K562 (cell line): Measurements from ENCODE around the gene TTN. TPM values are rescaled to one million over a fixed set of nuclear protein-coding genes. Genes with fewer than 3 reads are reported as not detected.

Experiments used
- ATAC-seq: fragments of 200-7000 bp; cut with Tn5 transposase; 3 replicates; pipeline ENCODE4 v1.9.1; 2020; ENCODE audit warnings: moderate library complexity
- BruUV-seq: library from RNA; stranded (reverse); fragments of 400-500 nt; replicated peaks from 2 replicates; lab custom pipeline; 2021; lab: Mats Ljungman, UMichigan
- CTCF ChIA-PET: fragments of 300-600 bp; formaldehyde crosslinking; extraction: SDS; loops from one replicate; lab custom pipeline; 2021; ENCODE audit warnings: low intra/inter-chr PET ratio; lab: Yijun Ruan, JAX
- POLR2A ChIA-PET: fragments of 300-600, 350-650 bp; sonication (Branson Sonifier 250); formaldehyde crosslinking; extraction: SDS; loops from one replicate; lab custom pipeline; 2021; ENCODE audit warnings: antibody characterized with exemption, inconsistent platforms; lab: Yijun Ruan, JAX
- DNase-seq, 4 experiments: peaks; one replicate each; pipeline versions ENCODE4 v3.0.0 to v3.0.0-alpha.2; 2011 to 2018; ENCODE audit warnings: low spot score in 3 of 4, mixed read lengths in 3 of 4; ENCODE audit errors: extremely low read depth in 1 of 4
- FAIRE-seq: peaks from 2 replicates; lab custom pipeline; 2011; peaks lifted over from hg19 to GRCh38; lab: Jason Lieb, UNC
- H2AFZ ChIP-seq: 2 replicates; pipeline ENCODE4 v1.6.0; 2011; ENCODE audit warnings: low read depth, low read length, control low read depth, inconsistent platforms
- H3K27ac ChIP-seq: fragments of 200-600 bp; 3 replicates; pipeline ENCODE4 v1.8.0; 2011; ENCODE audit warnings: low read depth, mild to moderate bottlenecking, control low read depth, inconsistent platforms, low read length, moderate library complexity, mixed read lengths; ENCODE audit errors: extremely low read depth
- H3K27me3 ChIP-seq, 2 experiments: fragments of 300-600 bp in 1 of 2; 2 replicates in 1 of 2; 3 replicates in 1 of 2; pipeline versions ENCODE4 v1.6.0 to v1.8.0; 2011; ENCODE audit warnings: inconsistent platforms in 2 of 2, low read length in 2 of 2, mild to moderate bottlenecking in 1 of 2, mixed read lengths in 1 of 2, moderate library complexity in 1 of 2; ENCODE audit not compliant: control insufficient read depth in 2 of 2, insufficient read depth in 2 of 2
- H3K36me3 ChIP-seq: fragments of 300-600 bp; 3 replicates; pipeline ENCODE4 v1.8.0; 2011; ENCODE audit warnings: mild to moderate bottlenecking, low read length, inconsistent platforms; ENCODE audit not compliant: control insufficient read depth, insufficient read depth
- H3K4me1 ChIP-seq, 2 experiments: fragments of 200-600 bp in 1 of 2; replicated peaks in 1 of 2; 2 replicates in 1 of 2; 3 replicates in 1 of 2; pipeline versions ENCODE4 v1.5.1 to v1.8.0; 2011; ENCODE audit warnings: inconsistent platforms in 2 of 2, low read length in 2 of 2, mild to moderate bottlenecking in 1 of 2, mixed read lengths in 1 of 2, moderate library complexity in 1 of 2; ENCODE audit not compliant: control insufficient read depth in 2 of 2, insufficient read depth in 2 of 2
- H3K4me2 ChIP-seq: 2 replicates; pipeline ENCODE4 v1.6.1; 2011; ENCODE audit warnings: low read length, control low read depth, inconsistent platforms, mixed read lengths; ENCODE audit not compliant: insufficient read depth
- H3K4me3 ChIP-seq: fragments of 200-600 bp; sonication (generic), shearing (Covaris generic); 2 replicates; pipeline ENCODE4 v1.5.1; 2016; ENCODE audit warnings: control low read depth, inconsistent platforms
- H3K79me2 ChIP-seq: fragments of 200-600 bp; 3 replicates; pipeline ENCODE4 v1.8.0; 2011; ENCODE audit warnings: low read length, inconsistent platforms; ENCODE audit not compliant: control insufficient read depth, insufficient read depth
- H3K9ac ChIP-seq, 2 experiments: 2 replicates each; pipeline versions ENCODE4 v1.6.0 to v1.6.1; 2011; ENCODE audit warnings: low read depth in 2 of 2, low read length in 2 of 2, control low read depth in 1 of 2, inconsistent platforms in 1 of 2, mild to moderate bottlenecking in 1 of 2, mixed read lengths in 1 of 2; ENCODE audit not compliant: insufficient read depth in 1 of 2
- H3K9me1 ChIP-seq: one replicate; pipeline ENCODE4 v1.6.0; 2011; ENCODE audit warnings: inconsistent platforms, mild to moderate bottlenecking, low read length, moderate library complexity; ENCODE audit not compliant: control insufficient read depth, insufficient read depth
- H3K9me3 ChIP-seq: replicated peaks from 2 replicates; pipeline ENCODE4 v1.5.1; 2011; ENCODE audit warnings: low read depth, low read length, inconsistent platforms; ENCODE audit not compliant: control insufficient read depth, insufficient read depth
- H4K20me1 ChIP-seq: replicated peaks from 2 replicates; pipeline ENCODE4 v1.6.1; 2011; ENCODE audit warnings: low read length, inconsistent platforms, mixed read lengths; ENCODE audit not compliant: control insufficient read depth, insufficient read depth
- CAMTA2 ChIP-seq: fragments of 250-450 bp; sonication (Bioruptor Pico); conservative IDR thresholded peaks from 2 replicates; pipeline ENCODE4 v1.5.1; 2022
- CBFB ChIP-seq: sonication (generic); formaldehyde crosslinking; IDR thresholded peaks from 2 replicates; pipeline ENCODE4 v1.4.0; 2020; ENCODE audit warnings: mild to moderate bottlenecking, missing genetic modification reagents
- CREBBP ChIP-seq: IDR thresholded peaks from one replicate; pipeline ENCODE4 v1.6.1; 2012; ENCODE audit warnings: low read depth, mild to moderate bottlenecking, control low read depth, inconsistent platforms, low read length
- DNMT1 ChIP-seq: fragments of 450-650 bp; IDR thresholded peaks from 2 replicates; pipeline ENCODE4 v1.6.1; 2016; ENCODE audit warnings: antibody characterized with exemption, mild to moderate bottlenecking
- E4F1 ChIP-seq: fragments of 250-450 bp; sonication (Bioruptor Pico); IDR thresholded peaks from 2 replicates; pipeline ENCODE4 v1.5.0; 2021; ENCODE audit warnings: mild to moderate bottlenecking, borderline replicate concordance
- EGR1 ChIP-seq: fragments of 450-650 bp; conservative IDR thresholded peaks from 2 replicates; pipeline ENCODE4 v1.6.1; 2017; ENCODE audit warnings: mild to moderate bottlenecking
- FOSL1 ChIP-seq: fragments of 200-800 bp; sonication (Bioruptor generic); conservative IDR thresholded peaks from 2 replicates; pipeline ENCODE4 v1.6.1; 2016; ENCODE audit warnings: missing genetic modification characterization, missing compliant biosample characterization
- LCOR ChIP-seq: sonication (generic); formaldehyde crosslinking; IDR thresholded peaks from 2 replicates; pipeline ENCODE4 v1.8.0; 2022; ENCODE audit warnings: mild to moderate bottlenecking, missing genetic modification reagents
- NRF1 ChIP-seq, 2 experiments: fragments of 450-650 bp; IDR thresholded peaks in 1 of 2; conservative IDR thresholded peaks in 1 of 2; 2 replicates each; pipeline ENCODE4 v1.6.1; 2014; ENCODE audit warnings: mild to moderate bottlenecking in 2 of 2
- RBM15 ChIP-seq: fragments of 200-400 bp; formaldehyde crosslinking; IDR thresholded peaks from 2 replicates; pipeline ENCODE4 v1.6.1; 2018; ENCODE audit warnings: mild to moderate bottlenecking, low read length, moderate library complexity; ENCODE audit not compliant: insufficient read depth
- SLC30A9 ChIP-seq: fragments of 250-450 bp; sonication (Bioruptor Pico); IDR thresholded peaks from 2 replicates; pipeline ENCODE4 v1.8.0; 2022; ENCODE audit warnings: mild to moderate bottlenecking, moderate library complexity
- SMAD3 ChIP-seq: fragments of 450-650 bp; formaldehyde crosslinking; conservative IDR thresholded peaks from 2 replicates; pipeline ENCODE4 v1.4.0; 2020; ENCODE audit warnings: mild to moderate bottlenecking
- SMARCB1 ChIP-seq: IDR thresholded peaks from 2 replicates; pipeline ENCODE4 v1.6.1; 2011; ENCODE audit warnings: improper control_type of control experiment, low read depth; ENCODE audit not compliant: insufficient read length
- SRF ChIP-seq, 2 experiments: fragments of 250-450, 450-650 bp in 1 of 2; sonication (Bioruptor Pico) in 1 of 2; sonication (generic) in 1 of 2; formaldehyde crosslinking; IDR thresholded peaks; 2 replicates each; pipeline versions ENCODE4 v1.5.0 to v1.5.1; 2020 to 2022; ENCODE audit warnings: mild to moderate bottlenecking in 1 of 2, missing genetic modification reagents in 1 of 2
- U2AF2 ChIP-seq: fragments of 200-400 bp; formaldehyde crosslinking; optimal IDR thresholded peaks from 2 replicates; pipeline ENCODE3; 2017; ENCODE audit warnings: low read depth, mild to moderate bottlenecking, low read length
- YBX1 ChIP-seq: fragments of 450-650 bp; IDR thresholded peaks from 2 replicates; pipeline ENCODE4 v1.7.1; 2016; ENCODE audit warnings: mild to moderate bottlenecking
- ZFP30 ChIP-seq: fragments of 250-450 bp; sonication (Bioruptor Pico); IDR thresholded peaks from 2 replicates; pipeline ENCODE4 v1.8.0; 2022; ENCODE audit warnings: moderate library complexity, mild to moderate bottlenecking, inconsistent platforms, borderline replicate concordance
- ZNF696 ChIP-seq: fragments of 250-450 bp; sonication (Bioruptor Pico); conservative IDR thresholded peaks from 2 replicates; pipeline ENCODE4 v1.4.0; 2020; ENCODE audit warnings: mild to moderate bottlenecking, moderate library complexity
- ZNF699 ChIP-seq: fragments of 250-450 bp; sonication (Bioruptor Pico); IDR thresholded peaks from 2 replicates; pipeline ENCODE4 v1.8.0; 2021; ENCODE audit warnings: mild to moderate bottlenecking, moderate library complexity; ENCODE audit not compliant: insufficient replicate concordance
- ZNF764 ChIP-seq: fragments of 250-450 bp; sonication (Bioruptor Pico); IDR thresholded peaks from 2 replicates; pipeline ENCODE4 v1.4.0; 2020; ENCODE audit warnings: low read depth, mild to moderate bottlenecking, moderate library complexity
- WGBS: fragments of 100-300 bp; shearing (Covaris generic); methylation state at CpG from one replicate; pipeline ENCODE4 v1.1.6; 2016; ENCODE audit warnings: low coverage, mixed read lengths; ENCODE audit not compliant: insufficient coverage; ENCODE audit errors: missing lambda C conversion rate; 5-methylcytosine and 5-hydroxymethylcytosine counted together
- in situ Hi-C: fragments of 300-500 bp; cut with MboI; formaldehyde crosslinking; loops from 4 replicates; pipeline ENCODE4 v1.15.0; 2018; ENCODE audit warnings: inconsistent platforms, mixed read lengths
- intact Hi-C: fragments of 100-400 bp; cut with micrococcal nuclease; formaldehyde crosslinking; loops from 2 replicates; pipeline ENCODE4 v1.14.2; 2022
- polyA plus RNA-seq, 8 experiments: library from polyadenylated mRNA; depleted of rRNA in 4 of 8; stranded (reverse) in 5 of 8; unstranded in 3 of 8; fragments of >200 nt; fragmentation: Nextera tagmentation in 2 of 8; fragmentation: Illumina TruSeq in 1 of 8; extraction: Ambion mirVana in 2 of 8; extraction: Trizol in 1 of 8; gene quantifications; 2 replicates each; pipeline versions ENCODE4 v1.2.1 to v1.2.3, GENCODE V29; 2011 to 2014; ENCODE audit warnings: inconsistent platforms in 1 of 8, missing spikeins in 1 of 8
- total RNA-seq, 7 experiments: library from RNA; depleted of rRNA in 6 of 7; stranded (reverse); fragments of >200 nt in 6 of 7; fragmentation: Illumina TruSeq in 2 of 7; extraction: Trizol in 2 of 7; gene quantifications; 2 replicates each; pipeline versions ENCODE4 v1.2.1 to v1.2.3, GENCODE V29; 2011 to 2021; ENCODE audit warnings: low replicate concordance in 1 of 7
- TF ChIP-seq, protein P1 (sequence below): sonication (generic); formaldehyde crosslinking; IDR thresholded peaks from 2 replicates; pipeline ENCODE4 v1.8.0; 2022; ENCODE audit warnings: mild to moderate bottlenecking, missing genetic modification reagents

TTN gene
- total and polyA plus RNA-seq, 9 of the 15 experiments (the other 6 are each of a cell fraction or from before 2014, with no cell fraction given) = under 0.01 to 0.20 (median 0.04) TPM; not detected in 1

GRCh38 chr2:178584666-178585065 is 222.6 kb downstream of the TTN start (continued):
- TF ChIP-seq SLC30A9 (CRISPR knock-in tag) (no peak), LCOR (no peak), ZNF699 (CRISPR knock-in tag) (no peak), SMARCB1 (no peak), EGR1 (no peak)

DNA sequence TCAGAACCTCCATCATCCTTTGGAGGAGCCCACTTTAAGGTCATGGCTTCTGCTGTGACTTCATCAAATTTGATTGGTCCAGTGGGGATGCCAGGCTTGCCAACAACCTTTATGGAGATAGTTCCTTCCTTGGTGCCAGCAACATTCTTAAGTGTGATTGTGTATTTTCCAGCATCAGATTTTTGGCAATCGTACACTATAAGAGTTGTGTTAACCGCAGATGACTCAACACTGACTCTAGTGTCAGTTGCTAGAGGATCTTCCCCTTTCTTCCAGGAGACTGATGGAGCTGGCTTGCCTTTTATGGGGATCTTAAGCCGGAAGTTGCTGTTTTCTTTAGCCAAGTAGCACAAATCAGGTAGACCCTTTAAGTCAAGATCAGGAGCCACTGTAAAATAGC is 228.2 kb downstream of the TTN start:
- peaks cover 22% of the 10 kb centered on the region; the same call in 2 of the 3 replicates for H3K36me3 ChIP-seq
- no peak overlapping the region for H3K4me2 ChIP-seq
- POLR2A ChIA-PET = no interaction called here
- DNase-seq = no peak
- no peaks in the 10 kb centered on the region for H4K20me1 ChIP-seq
- 73% methylated on average over 3 of the region's 3 CpGs for WGBS
- H3K79me2 ChIP-seq = no peaks in the 10 kb centered on the region
- no peaks in the 10 kb centered on the region for H3K27me3 ChIP-seq
- no peak for FAIRE-seq
- no peaks in the 10 kb centered on the region for H3K9me3 ChIP-seq
- H3K4me1 ChIP-seq = no peaks in the 10 kb centered on the region
- no peak overlapping the region for H3K27ac ChIP-seq
- no peak overlapping the region for H3K9ac ChIP-seq
- H3K9me1 ChIP-seq = no peaks in the 10 kb centered on the region
- in situ Hi-C loops = no loop called here
- ATAC-seq = no peak
- H2AFZ ChIP-seq = no peak overlapping the region
- BruUV-seq = no TSS peak
- CTCF ChIA-PET = no interaction called here
- intact Hi-C loops = no loop called here
- H3K4me3 ChIP-seq = no peak overlapping the region
- TF ChIP-seq DNMT1 (no peak), SRF (CRISPR knock-in tag; IDR thresholded peaks at IDR 0.05) (peak in 1 of 2 experiments; percentile 93; a peak in 2 of 4 replicates), E4F1 (CRISPR knock-in tag) (no peak), CREBBP (no peak), SMAD3 (no peak), U2AF2 (no peak), YBX1 (no peak), CBFB (CRISPR knock-in tag) (no peak), CAMTA2 (CRISPR knock-in tag) (no peak), FOSL1 (tag) (0 out of 2 replicates have a peak, but pooled peaks have one; percentile 28), ZNF696 (CRISPR knock-in tag) (no peak), ZNF764 (CRISPR knock-in tag) (no peak), RBM15 (no peak), NRF1 (conservative IDR thresholded peaks at IDR 0.05 in 1 of 2, IDR thresholded peaks at IDR 0.05 in 1 of 2) (no peak), ZFP30 (CRISPR knock-in tag) (no peak)
- TF ChIP-seq, protein P1, sequence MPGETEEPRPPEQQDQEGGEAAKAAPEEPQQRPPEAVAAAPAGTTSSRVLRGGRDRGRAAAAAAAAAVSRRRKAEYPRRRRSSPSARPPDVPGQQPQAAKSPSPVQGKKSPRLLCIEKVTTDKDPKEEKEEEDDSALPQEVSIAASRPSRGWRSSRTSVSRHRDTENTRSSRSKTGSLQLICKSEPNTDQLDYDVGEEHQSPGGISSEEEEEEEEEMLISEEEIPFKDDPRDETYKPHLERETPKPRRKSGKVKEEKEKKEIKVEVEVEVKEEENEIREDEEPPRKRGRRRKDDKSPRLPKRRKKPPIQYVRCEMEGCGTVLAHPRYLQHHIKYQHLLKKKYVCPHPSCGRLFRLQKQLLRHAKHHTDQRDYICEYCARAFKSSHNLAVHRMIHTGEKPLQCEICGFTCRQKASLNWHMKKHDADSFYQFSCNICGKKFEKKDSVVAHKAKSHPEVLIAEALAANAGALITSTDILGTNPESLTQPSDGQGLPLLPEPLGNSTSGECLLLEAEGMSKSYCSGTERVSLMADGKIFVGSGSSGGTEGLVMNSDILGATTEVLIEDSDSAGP (CRISPR knock-in tag) = no peak
